Measurements from ENCODE around the gene MC2R. TPM values are rescaled to one million over a fixed set of nuclear protein-coding genes. Genes with fewer than 3 reads are reported as not detected.

Gene MC2R
- total and polyA plus RNA-seq, 2 experiments from 2014 or later = not detected

GRCh38 chr18:13835202-13835601 lies 80.1 kb downstream of the MC2R start:
- H3K9me3 ChIP-seq (ENCODE audit: low read depth) = no peaks in the 10 kb centered on the region
- H3K4me1 ChIP-seq (ENCODE audit: insufficient read depth) = no peaks in the 10 kb centered on the region
- no peak for DNase-seq
- TF ChIP-seq EZH2phosphoT487 (IDR thresholded peaks at IDR 0.05; ENCODE audit: insufficient read depth, low read depth) = no peak
- no peak for TF ChIP-seq EZH2 (IDR thresholded peaks at IDR 0.05; ENCODE audit: insufficient read depth, poor library complexity, severe bottlenecking)
- no peak overlapping the region for H3K27ac ChIP-seq
- H3K4me3 ChIP-seq = no peak overlapping the region
- WGBS, 2 experiments (ENCODE audit: low coverage in 1 of 2, low lambda C conversion rate in 2 of 2, missing lambda C conversion rate in 2 of 2) = 39 to 50% methylated on average over 6 of the region's 6 CpGs
- H3K9me2 ChIP-seq (ENCODE audit: insufficient read depth) = no peaks in the 10 kb centered on the region
- no peak overlapping the region for H3K4me2 ChIP-seq (ENCODE audit: unreplicated experiment)
- in situ Hi-C loops (cut with MboI) = loop anchor here (25.0 kb wide), 1 partner anchor 552 kb away; no protein-coding TSS in a partner anchor
- H2AFZ ChIP-seq = no peak overlapping the region
- no peaks in the 10 kb centered on the region for H4K20me1 ChIP-seq (ENCODE audit: insufficient read depth)
- no peaks in the 10 kb centered on the region for H3F3A ChIP-seq (ENCODE audit: insufficient read depth)
- no peaks in the 10 kb centered on the region for H3K79me2 ChIP-seq (ENCODE audit: insufficient read depth)
- no peak overlapping the region for H3K9ac ChIP-seq
- H3K36me3 ChIP-seq (ENCODE audit: low read depth) = no peaks in the 10 kb centered on the region
- no peaks in the 10 kb centered on the region for H3K27me3 ChIP-seq (replicated peaks; ENCODE audit: insufficient read depth)

DNA sequence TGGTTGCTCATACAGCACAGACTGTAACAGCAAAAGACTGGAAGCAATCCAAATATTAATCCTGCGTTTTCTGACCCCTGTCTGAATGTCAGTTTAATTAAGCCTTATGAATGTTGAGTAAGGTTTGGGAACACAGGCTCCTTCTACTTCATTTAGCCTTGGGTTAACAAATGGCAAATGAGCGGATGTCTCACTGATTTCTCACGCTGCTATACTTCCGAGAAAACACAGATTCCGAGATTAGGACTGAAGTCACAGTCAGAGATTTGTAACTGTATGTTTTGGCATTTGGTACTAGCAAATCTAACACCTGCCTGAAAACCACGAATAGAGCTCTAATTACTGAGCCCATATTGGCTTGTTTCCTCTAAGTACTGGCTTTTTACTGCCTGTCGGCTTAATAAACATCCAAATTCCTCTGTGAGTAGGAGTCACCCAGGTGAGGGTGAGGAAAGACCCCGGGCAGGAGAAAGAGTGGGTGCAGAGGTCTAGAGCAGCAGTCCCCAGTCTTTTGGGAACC lies 80.8 kb downstream of the MC2R start:
- H3K9me3 ChIP-seq (ENCODE audit: low read depth) = no peaks in the 10 kb centered on the region
- no peak for TF ChIP-seq EZH2 (IDR thresholded peaks at IDR 0.05; ENCODE audit: insufficient read depth, poor library complexity, severe bottlenecking)
- TF ChIP-seq EZH2phosphoT487 (IDR thresholded peaks at IDR 0.05; ENCODE audit: insufficient read depth, low read depth) = no peak
- no peak overlapping the region for H3K27ac ChIP-seq
- no peak overlapping the region for H3K4me2 ChIP-seq (ENCODE audit: unreplicated experiment)
- H3K9ac ChIP-seq = no peak overlapping the region
- whole genome bisulfite sequencing, 2 experiments (ENCODE audit: low coverage in 1 of 2, low lambda C conversion rate in 2 of 2, missing lambda C conversion rate in 2 of 2) = 31 to 39% methylated on average over 8 of the region's 8 CpGs
- in situ Hi-C loops (cut with MboI) = loop anchor here (25.0 kb wide), 1 partner anchor 553 kb away; no protein-coding TSS in a partner anchor
- H3K4me1 ChIP-seq (ENCODE audit: insufficient read depth) = no peaks in the 10 kb centered on the region
- H3F3A ChIP-seq (ENCODE audit: insufficient read depth) = no peaks in the 10 kb centered on the region
- no peaks in the 10 kb centered on the region for H4K20me1 ChIP-seq (ENCODE audit: insufficient read depth)
- H3K79me2 ChIP-seq (ENCODE audit: insufficient read depth) = no peaks in the 10 kb centered on the region
- H3K9me2 ChIP-seq (ENCODE audit: insufficient read depth) = no peaks in the 10 kb centered on the region
- DNase-seq = no peak
- H3K4me3 ChIP-seq = no peak overlapping the region
- no peaks in the 10 kb centered on the region for H3K36me3 ChIP-seq (ENCODE audit: low read depth)
- no peak overlapping the region for H2AFZ ChIP-seq
- H3K27me3 ChIP-seq (replicated peaks; ENCODE audit: insufficient read depth) = no peaks in the 10 kb centered on the region

Other genes with a start within 250 kb of the MC2R start
- gene FAM210A, start 189.0 kb downstream of the MC2R start, total RNA-seq (2014; rRNA removed; shearing (Covaris generic)) = 13.5 and 14.2 TPM in 2 replicates
- 24.5 and 24.9 TPM in 2 replicates for gene FAM210A, start 189.0 kb downstream of the MC2R start, polyA plus RNA-seq (2016; fragmentation: Nextera tagmentation; extraction: Ambion mirVana)
- gene RNMT, start 188.9 kb downstream of the MC2R start, total RNA-seq (2014; rRNA removed; shearing (Covaris generic)) = 15.2 and 18.5 TPM in 2 replicates
- 39.4 and 41.8 TPM in 2 replicates for gene RNMT, start 188.9 kb downstream of the MC2R start, polyA plus RNA-seq (2016; fragmentation: Nextera tagmentation; extraction: Ambion mirVana)
- not detected in 2 replicates for gene MC5R, start 91.4 kb downstream of the MC2R start, total RNA-seq (2014; rRNA removed; shearing (Covaris generic))
- not detected in 2 replicates for gene MC5R, start 91.4 kb downstream of the MC2R start, polyA plus RNA-seq (2016; fragmentation: Nextera tagmentation; extraction: Ambion mirVana)
- 1.1 and 2.0 TPM in 2 replicates for gene ZNF519, start 216.9 kb upstream of the MC2R start, total RNA-seq (2014; rRNA removed; shearing (Covaris generic))
- gene ZNF519, start 216.9 kb upstream of the MC2R start, polyA plus RNA-seq (2016; fragmentation: Nextera tagmentation; extraction: Ambion mirVana) = 2.1 and 2.2 TPM in 2 replicates